22Rv1 (cell line): Measurements from ENCODE around the gene DYNC2H1.

Experiments
- H3K27ac ChIP-seq: fragments of 450-650 bp; 2 replicates; pipeline ENCODE4 v1.5.1; 2017
- ZFX ChIP-seq: fragments of 450-650 bp; IDR thresholded peaks from 2 replicates; pipeline ENCODE4 v1.6.1; 2017; ENCODE audit warnings: antibody characterized with exemption, borderline replicate concordance
- TF ChIP-seq, protein P1 (sequence below): fragments of 450-650 bp; IDR thresholded peaks from 2 replicates; pipeline ENCODE4 v1.5.1; 2017; ENCODE audit warnings: mild to moderate bottlenecking

DYNC2H1 gene

GRCh38 chr11:103157542-103157941 lies 48.3 kb downstream of the DYNC2H1 start:
- TF ChIP-seq ZFX, result no peak
- H3K27ac ChIP-seq, result no peak overlapping the region

DNA sequence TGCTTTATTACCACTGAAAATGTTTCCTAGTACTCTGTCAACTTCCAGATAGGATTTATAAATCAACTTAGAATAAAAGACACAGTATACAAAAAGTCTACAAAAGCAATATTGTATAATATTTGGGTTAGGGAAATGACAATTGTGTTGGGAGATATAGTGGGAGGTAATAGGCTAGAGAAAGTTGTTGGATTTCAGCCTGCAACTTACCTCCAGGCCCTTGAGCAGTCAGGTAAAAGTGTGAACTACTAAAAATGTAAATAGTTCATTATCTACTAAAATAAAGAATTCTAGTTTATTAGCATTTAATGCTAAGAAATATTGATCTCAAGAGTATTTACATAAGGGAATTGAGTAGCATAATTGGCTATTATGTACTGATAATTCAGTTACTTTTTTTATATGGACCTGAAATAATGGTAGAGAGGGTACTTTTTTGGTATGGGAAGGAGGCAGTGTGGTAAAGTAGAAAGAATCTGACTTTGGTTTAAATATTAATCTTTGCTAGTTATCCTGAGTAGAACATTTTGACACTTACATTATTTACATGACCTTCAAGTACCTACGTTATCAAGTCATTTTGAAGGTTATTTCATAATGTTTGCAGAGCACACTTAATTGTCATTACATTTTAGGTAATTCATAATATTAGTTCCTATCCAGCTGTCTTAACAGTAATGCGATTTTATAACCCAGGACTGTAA lies 55.0 kb downstream of the DYNC2H1 start:
- H3K27ac ChIP-seq, result no peak overlapping the region
- TF ChIP-seq, protein P1, sequence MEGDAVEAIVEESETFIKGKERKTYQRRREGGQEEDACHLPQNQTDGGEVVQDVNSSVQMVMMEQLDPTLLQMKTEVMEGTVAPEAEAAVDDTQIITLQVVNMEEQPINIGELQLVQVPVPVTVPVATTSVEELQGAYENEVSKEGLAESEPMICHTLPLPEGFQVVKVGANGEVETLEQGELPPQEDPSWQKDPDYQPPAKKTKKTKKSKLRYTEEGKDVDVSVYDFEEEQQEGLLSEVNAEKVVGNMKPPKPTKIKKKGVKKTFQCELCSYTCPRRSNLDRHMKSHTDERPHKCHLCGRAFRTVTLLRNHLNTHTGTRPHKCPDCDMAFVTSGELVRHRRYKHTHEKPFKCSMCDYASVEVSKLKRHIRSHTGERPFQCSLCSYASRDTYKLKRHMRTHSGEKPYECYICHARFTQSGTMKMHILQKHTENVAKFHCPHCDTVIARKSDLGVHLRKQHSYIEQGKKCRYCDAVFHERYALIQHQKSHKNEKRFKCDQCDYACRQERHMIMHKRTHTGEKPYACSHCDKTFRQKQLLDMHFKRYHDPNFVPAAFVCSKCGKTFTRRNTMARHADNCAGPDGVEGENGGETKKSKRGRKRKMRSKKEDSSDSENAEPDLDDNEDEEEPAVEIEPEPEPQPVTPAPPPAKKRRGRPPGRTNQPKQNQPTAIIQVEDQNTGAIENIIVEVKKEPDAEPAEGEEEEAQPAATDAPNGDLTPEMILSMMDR, result no peak
- no peak for TF ChIP-seq ZFX

- H3K27ac ChIP-seq, result no peak overlapping the region
- TF ChIP-seq, protein P1, result no peak
- TF ChIP-seq ZFX, result no peak
Observed at GRCh38 chr11:103167166-103167565, 57.9 kb downstream of the DYNC2H1 start.

DNA sequence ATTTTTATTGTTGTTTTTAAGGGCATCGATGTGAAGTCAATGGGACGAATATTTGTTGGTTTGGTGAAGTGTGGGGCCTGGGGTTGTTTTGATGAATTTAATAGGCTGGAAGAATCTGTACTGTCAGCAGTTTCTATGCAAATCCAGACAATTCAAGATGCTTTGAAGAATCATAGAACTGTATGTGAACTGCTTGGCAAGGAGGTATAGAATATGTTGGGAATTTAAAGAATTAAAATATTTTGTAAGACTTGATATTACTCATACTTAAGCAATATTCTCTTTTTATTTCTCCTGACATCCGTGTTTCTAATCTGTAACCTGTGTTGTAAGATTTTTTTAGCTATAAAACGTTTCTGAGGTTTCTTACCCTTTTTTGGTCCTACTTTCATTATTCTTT lies 61.6 kb downstream of the DYNC2H1 start:
- TF ChIP-seq, protein P1, result no peak
- no peak for TF ChIP-seq ZFX
- H3K27ac ChIP-seq, result no peak overlapping the region

- no peak for TF ChIP-seq ZFX
- TF ChIP-seq, protein P1, result no peak
- H3K27ac ChIP-seq, result 0 out of 2 replicates have a peak overlapping the region, but pooled peaks have one; percentile 17
Observed at GRCh38 chr11:103175461-103176129, 66.4 kb downstream of the DYNC2H1 start.

- TF ChIP-seq, protein P1, result no peak
- no peak for TF ChIP-seq ZFX
- no peak overlapping the region for H3K27ac ChIP-seq
Observed at GRCh38 chr11:103183981-103184611, 74.9 kb downstream of the DYNC2H1 start.

- H3K27ac ChIP-seq, result no peak overlapping the region
- no peak for TF ChIP-seq ZFX
- TF ChIP-seq, protein P1, result peak; percentile 87
Observed at GRCh38 chr11:103202048-103202651, 92.9 kb downstream of the DYNC2H1 start.
